NCI-H1105 treated with DMSO at 0.1 percent for 48 hours (cell line): ENCODE data around the gene SLC39A11.

Experiments
- DNase-seq: peaks from one replicate; lab custom pipeline; 2025; lab: John Stamatoyannopoulos, UW

SLC39A11 gene

GRCh38 chr17:73042809-73043685 lies 49.4 kb downstream of the SLC39A11 start:
- no peak for DNase-seq

- DNase-seq: no peak
Measured at GRCh38 chr17:73042225-73042624, 50.3 kb downstream of the SLC39A11 start.

GRCh38 chr17:73039282-73039681 lies 53.2 kb downstream of the SLC39A11 start:
- DNase-seq: no peak

GRCh38 chr17:73031472-73031871 lies 61.0 kb downstream of the SLC39A11 start:
- DNase-seq: no peak

- DNase-seq: no peak
Measured at GRCh38 chr17:73030995-73031394, 61.5 kb downstream of the SLC39A11 start.

- no peak for DNase-seq
Measured at GRCh38 chr17:73030501-73030921, 62.0 kb downstream of the SLC39A11 start.

GRCh38 chr17:73029991-73030390 lies 62.5 kb downstream of the SLC39A11 start:
- no peak for DNase-seq

- DNase-seq: no peak
Measured at GRCh38 chr17:73029021-73029420, 63.5 kb downstream of the SLC39A11 start.

- no peak for DNase-seq
Measured at GRCh38 chr17:73028299-73028755, 64.2 kb downstream of the SLC39A11 start.

GRCh38 chr17:73027130-73027741 lies 65.3 kb downstream of the SLC39A11 start:
- no peak for DNase-seq

- no peak for DNase-seq
Measured at GRCh38 chr17:73025041-73025560, 67.4 kb downstream of the SLC39A11 start.

GRCh38 chr17:73023759-73024158 lies 68.7 kb downstream of the SLC39A11 start:
- no peak for DNase-seq

GRCh38 chr17:73022694-73023093 lies 69.8 kb downstream of the SLC39A11 start:
- DNase-seq: no peak

GRCh38 chr17:73021771-73022170 lies 70.7 kb downstream of the SLC39A11 start:
- no peak for DNase-seq

GRCh38 chr17:73020110-73020509 lies 72.4 kb downstream of the SLC39A11 start:
- no peak for DNase-seq

- no peak for DNase-seq
Measured at GRCh38 chr17:73018599-73018998, 73.9 kb downstream of the SLC39A11 start.

- DNase-seq: no peak
Measured at GRCh38 chr17:73017658-73018057, 74.8 kb downstream of the SLC39A11 start.

GRCh38 chr17:73015722-73016276 lies 76.7 kb downstream of the SLC39A11 start:
- DNase-seq: no peak

- no peak for DNase-seq
Measured at GRCh38 chr17:73013816-73014663, 78.4 kb downstream of the SLC39A11 start.

GRCh38 chr17:73013301-73013700 lies 79.2 kb downstream of the SLC39A11 start:
- no peak for DNase-seq

GRCh38 chr17:73011016-73011486 lies 81.4 kb downstream of the SLC39A11 start:
- no peak for DNase-seq

- DNase-seq: peak; percentile 13
Measured at GRCh38 chr17:73010414-73010813, 82.1 kb downstream of the SLC39A11 start.
